ENCODE results near the gene SEMA5B. TPM values are rescaled to one million over a fixed set of nuclear protein-coding genes. Genes with fewer than 3 reads are reported as not detected.

SEMA5B gene
- not detected in 2 replicates for total RNA-seq

GRCh38 chr3:123027292-123028232 lies at the start of gene SEMA5B:
Gene SEMA5B (minus strand): TSS chr3:123027763. CDS start chr3:122961263, 66,500 bp downstream.

DNA sequence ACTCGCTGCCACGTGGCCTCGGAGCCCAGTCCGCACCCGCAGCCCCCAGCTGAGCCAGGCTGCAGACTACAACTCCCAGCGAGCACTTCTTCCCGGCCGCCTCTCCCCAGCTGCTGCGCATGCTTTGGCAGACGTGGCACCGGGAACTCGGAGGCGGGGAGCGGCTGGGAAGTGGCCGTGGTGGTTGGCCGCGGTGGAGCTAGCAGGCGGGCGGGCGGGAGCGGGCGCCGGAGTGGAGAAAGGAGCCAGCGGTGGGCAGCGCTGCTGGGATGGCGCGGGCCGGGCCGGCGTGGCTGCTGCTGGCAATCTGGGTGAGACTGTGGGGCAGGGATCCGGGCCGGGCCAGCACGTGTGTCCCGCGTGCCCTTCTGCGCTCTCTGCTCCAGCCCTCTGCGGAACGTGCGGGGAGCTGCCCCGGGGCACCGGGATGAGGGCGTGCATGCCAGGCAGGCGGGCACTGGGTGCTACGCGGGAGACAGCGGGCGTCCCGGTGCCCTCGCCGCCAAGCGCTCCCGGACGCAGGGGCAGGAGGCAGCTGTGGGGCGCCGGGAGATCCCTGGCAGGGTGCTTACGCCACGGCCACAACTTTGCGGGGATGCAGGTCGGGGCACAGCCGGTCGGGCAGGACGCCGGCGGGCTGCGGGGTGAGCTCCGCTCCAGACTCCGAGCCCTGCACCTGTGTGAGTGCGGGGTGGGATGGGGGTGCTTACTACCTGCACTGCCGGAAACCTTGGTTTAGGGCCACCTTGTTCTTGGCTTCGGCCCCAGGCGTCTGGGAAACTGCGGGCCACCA lies 39.5 kb upstream of the SEMA5B start, which contains the start of gene PDIA5:
TSS of gene PDIA5 (plus strand) at position 130 of the 793 bp plus-strand sequence. CDS start at position 270, 140 bp downstream.

Other genes starting within 250 kb of the SEMA5B start
- gene HSPBAP1, start 233.9 kb downstream of the SEMA5B start, total RNA-seq: 6.4 and 9.0 TPM in 2 replicates
- gene SLC49A4, start 232.7 kb downstream of the SEMA5B start, total RNA-seq: 14.4 and 19.8 TPM in 2 replicates
- gene PDIA5, start 39.3 kb upstream of the SEMA5B start, total RNA-seq: 33.0 and 40.3 TPM in 2 replicates
- gene SEC22A, start 174.2 kb upstream of the SEMA5B start, total RNA-seq: 35.7 and 42.2 TPM in 2 replicates